Heart left ventricle (tissue), 16 donors: Measurements from ENCODE around the gene CA5B. TPM values are rescaled to one million over a fixed set of nuclear protein-coding genes. Genes with fewer than 3 reads are reported as not detected.
A peak's percentile ranks its signal among the peaks of the same experiment; 100 is the strongest.

Experiments
- ATAC-seq, 4 donors: fragments of 200-7000 bp; cut with Tn5 transposase; one replicate each; pipeline ENCODE4 v1.9.1; 2020 to 2022; ENCODE audit warnings: moderate library complexity in 4 of 4, mild to moderate bottlenecking in 3 of 4, moderate number of reproducible peaks in 1 of 4
- DNase-seq, 5 donors: peaks; one replicate each; pipeline ENCODE4 v3.0.0-alpha.2; 2020
- H3K27ac ChIP-seq, 12 donors: fragments of 200-600 bp; sonication (generic) in 4 of 12; one replicate each; pipeline versions ENCODE4 v1.5.0 to v1.8.0; 2016 to 2022; ENCODE audit warnings: mild to moderate bottlenecking in 2 of 12
- H3K27me3 ChIP-seq, 9 donors: fragments of 200-600 bp; sonication (generic) in 2 of 9; one replicate each; pipeline versions ENCODE4 v1.5.1 to v1.8.0; 2016 to 2022; ENCODE audit warnings: mild to moderate bottlenecking in 3 of 9
- H3K36me3 ChIP-seq, 9 donors: fragments of 200-600 bp; sonication (generic) in 2 of 9; one replicate each; pipeline versions ENCODE4 v1.5.0 to v1.8.0; 2018 to 2022; ENCODE audit warnings: mild to moderate bottlenecking in 2 of 9
- H3K4me1 ChIP-seq, 12 donors: fragments of 200-600 bp; sonication (generic) in 4 of 12; one replicate each; pipeline versions ENCODE4 v1.5.0 to v1.8.0; 2016 to 2022; ENCODE audit warnings: mild to moderate bottlenecking in 3 of 12
- H3K4me3 ChIP-seq, 12 donors: fragments of 200-600 bp; sonication (generic) in 4 of 12; one replicate each; pipeline versions ENCODE4 v1.5.0 to v1.8.0; 2017 to 2022; ENCODE audit warnings: mild to moderate bottlenecking in 9 of 12, moderate library complexity in 4 of 12
- H3K9me3 ChIP-seq, 12 donors: fragments of 200-600 bp; sonication (generic) in 4 of 12; one replicate each; pipeline versions ENCODE4 v1.5.0 to v1.8.0; 2016 to 2022; ENCODE audit warnings: mild to moderate bottlenecking in 1 of 12
- POLR2A ChIP-seq, 2 donors: fragments of 450-650 bp; IDR thresholded peaks; one replicate each; pipeline ENCODE4 v1.6.1; 2017; ENCODE audit warnings: antibody characterized with exemption in 2 of 2, mild to moderate bottlenecking in 2 of 2, moderate library complexity in 2 of 2
- whole genome bisulfite sequencing, 4 donors: extraction: QIAGEN DNeasy Blood & Tissue Kit in 2 of 4; methylation state at CpG; one replicate each; pipeline versions ENCODE4 v1.1.5 to v1.1.7; 2013 to 2018; 5-methylcytosine and 5-hydroxymethylcytosine counted together
- intact Hi-C, 10 donors: fragments of 100-400 bp; cut with DNase I; formaldehyde crosslinking; loops; one replicate each; pipeline versions ENCODE4 v1.11.1 to v1.14.2; 2022
- polyA plus RNA-seq, 2 donors: library from polyadenylated mRNA; stranded (reverse); fragments of 200-250 nt; gene quantifications; one replicate each; pipeline ENCODE4 v1.2.3, GENCODE V29; 2013
- total RNA-seq, 9 donors: library from RNA; depleted of rRNA in 2 of 9; stranded (reverse); fragments of >200 nt in 2 of 9; fragmentation: NEBNext Ultra II Directional in 3 of 9; extraction: Animal tissue kit (Norgen Biotek cat#: 25700) in 3 of 9; gene quantifications; one replicate each; pipeline versions ENCODE4 v1.1.0 to v1.2.4, GENCODE V29; 2016 to 2023
- TF ChIP-seq, protein P1 (sequence below), 12 donors: fragments of 200-600 bp; sonication (generic) in 4 of 12; IDR thresholded peaks; one replicate each; pipeline versions ENCODE4 v1.5.0 to v1.8.0; 2018 to 2022; ENCODE audit warnings: antibody characterized with exemption in 12 of 12, mild to moderate bottlenecking in 5 of 12
- donor health status: ischemic (EF 13 %, LVEDD 7.1; RV severe dilation, severe dysfunction).
- donor health status: healthy with polysubstance abuse.
- donor health status: DM: no; HTN: yes; CAD: no.
- donor health status: DM: no; HTN: no; CAD: no.
- donor health status: ischemic (EF 25% LVEDD 6.9; RV normal size, moderate dysfunction).
- donor health status: ischemic (EF 25% LVEDD 5.7; RV mildly dilated, moderate dysfunction).
- donor health status: healthy.
- donor health status: DM: yes; HTN: yes; CAD: no.
- donor health status: ischemic (EF 35%, LVEDD 5.7; RV mildly dilated, moderate dysfunction).
- donor health status: nonischemic (EF 11% LVEDD 7.7; RV severe dilation, severe dysfunction).
- donor health status: DM: yes; HTN: yes; CAD: no.
- donor health status: PGD.
- donor health status: ischemic (EF 29% LVEDD 5.4; RV normal size, mild dysfunction).
- donor health status: nonischemic (EF 23%, LVEDD 6.1; RV moderate dilation, normal function).

The CA5B gene
- total and polyA plus RNA-seq, 11 donors: 0.50 to 9.9 (median 3.8) TPM

DNA sequence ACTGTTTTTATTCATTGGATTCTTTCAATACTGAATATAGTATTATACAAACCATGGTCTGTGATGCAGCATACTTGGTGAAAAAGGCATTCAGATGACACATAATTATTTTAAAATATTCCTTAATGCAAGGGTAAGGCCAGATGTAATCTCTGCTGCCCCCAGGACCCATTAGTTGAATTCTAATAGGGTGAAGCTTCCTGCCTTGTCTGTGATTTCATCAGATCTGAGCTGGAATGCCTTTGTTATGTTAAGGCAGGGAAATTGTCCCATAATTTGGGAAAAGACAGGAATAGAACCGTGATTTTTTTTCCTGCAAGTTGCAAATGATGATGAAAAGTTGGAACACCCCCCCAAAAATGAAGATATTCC, 78.4 kb downstream of the CA5B start:
- H3K9me3 ChIP-seq: no peaks in the 10 kb centered on the region
- WGBS, 4 donors: 57 to 70% (median 63%) methylated on average over 1 of the region's 1 CpG
- H3K36me3 ChIP-seq: peaks cover 0 to 100% (median 76%) of the 10 kb centered on the region in 9 donors
- no peak for ATAC-seq
- H3K27me3 ChIP-seq: no peaks in the 10 kb centered on the region
- H3K4me3 ChIP-seq: no peak overlapping the region
- intact Hi-C loops: no loop called here
- no peak for DNase-seq
- no peak for TF ChIP-seq POLR2A (IDR thresholded peaks at IDR 0.05)
- TF ChIP-seq, protein P1, sequence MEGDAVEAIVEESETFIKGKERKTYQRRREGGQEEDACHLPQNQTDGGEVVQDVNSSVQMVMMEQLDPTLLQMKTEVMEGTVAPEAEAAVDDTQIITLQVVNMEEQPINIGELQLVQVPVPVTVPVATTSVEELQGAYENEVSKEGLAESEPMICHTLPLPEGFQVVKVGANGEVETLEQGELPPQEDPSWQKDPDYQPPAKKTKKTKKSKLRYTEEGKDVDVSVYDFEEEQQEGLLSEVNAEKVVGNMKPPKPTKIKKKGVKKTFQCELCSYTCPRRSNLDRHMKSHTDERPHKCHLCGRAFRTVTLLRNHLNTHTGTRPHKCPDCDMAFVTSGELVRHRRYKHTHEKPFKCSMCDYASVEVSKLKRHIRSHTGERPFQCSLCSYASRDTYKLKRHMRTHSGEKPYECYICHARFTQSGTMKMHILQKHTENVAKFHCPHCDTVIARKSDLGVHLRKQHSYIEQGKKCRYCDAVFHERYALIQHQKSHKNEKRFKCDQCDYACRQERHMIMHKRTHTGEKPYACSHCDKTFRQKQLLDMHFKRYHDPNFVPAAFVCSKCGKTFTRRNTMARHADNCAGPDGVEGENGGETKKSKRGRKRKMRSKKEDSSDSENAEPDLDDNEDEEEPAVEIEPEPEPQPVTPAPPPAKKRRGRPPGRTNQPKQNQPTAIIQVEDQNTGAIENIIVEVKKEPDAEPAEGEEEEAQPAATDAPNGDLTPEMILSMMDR (IDR thresholded peaks at IDR 0.05): no peak
- peak overlapping the region in 1 of 12 donors; percentile 5 for H3K27ac ChIP-seq
- H3K4me1 ChIP-seq: peaks cover 0 to 16% (median 0%) of the 10 kb centered on the region in 12 donors

DNA sequence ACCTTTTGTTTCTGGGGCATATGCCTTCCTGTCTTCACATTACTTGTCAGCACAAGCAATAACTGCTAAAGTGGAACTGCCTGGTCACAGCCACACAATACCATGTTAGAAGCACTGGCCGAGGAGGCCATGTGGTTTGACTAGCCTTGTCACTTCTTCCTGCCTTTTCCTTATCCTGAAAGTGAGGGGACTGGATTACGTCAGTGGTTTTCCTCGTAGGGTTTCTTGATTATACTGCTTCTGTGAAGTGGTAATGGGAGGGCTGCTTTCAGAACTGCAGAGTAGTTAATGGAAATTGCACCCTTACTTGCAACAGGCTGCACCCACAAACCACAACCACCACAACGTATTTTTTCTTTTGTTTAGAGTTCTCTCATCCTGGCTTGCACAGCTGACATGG, 78.8 kb downstream of the CA5B start:
- no peak for TF ChIP-seq POLR2A (IDR thresholded peaks at IDR 0.05)
- TF ChIP-seq, protein P1 (IDR thresholded peaks at IDR 0.05): no peak
- Histone ChIP-seq H3K4me3 (no peak overlapping the region), H3K27ac (peak overlapping the region in 1 of 12 donors; percentile 5), H3K9me3 (no peaks in the 10 kb centered on the region), H3K27me3 (no peaks in the 10 kb centered on the region), H3K36me3 (peaks cover 0 to 100% (median 72%) of the 10 kb centered on the region in 9 donors), H3K4me1 (peaks cover 0 to 16% (median 0%) of the 10 kb centered on the region in 12 donors)
- no peak for DNase-seq
- 27 to 69% (median 52%) methylated on average over 4 of the region's 4 CpGs for WGBS, 4 donors
- peak in 1 of 4 donors; percentile 37 for ATAC-seq
- intact Hi-C loops: no loop called here

DNA sequence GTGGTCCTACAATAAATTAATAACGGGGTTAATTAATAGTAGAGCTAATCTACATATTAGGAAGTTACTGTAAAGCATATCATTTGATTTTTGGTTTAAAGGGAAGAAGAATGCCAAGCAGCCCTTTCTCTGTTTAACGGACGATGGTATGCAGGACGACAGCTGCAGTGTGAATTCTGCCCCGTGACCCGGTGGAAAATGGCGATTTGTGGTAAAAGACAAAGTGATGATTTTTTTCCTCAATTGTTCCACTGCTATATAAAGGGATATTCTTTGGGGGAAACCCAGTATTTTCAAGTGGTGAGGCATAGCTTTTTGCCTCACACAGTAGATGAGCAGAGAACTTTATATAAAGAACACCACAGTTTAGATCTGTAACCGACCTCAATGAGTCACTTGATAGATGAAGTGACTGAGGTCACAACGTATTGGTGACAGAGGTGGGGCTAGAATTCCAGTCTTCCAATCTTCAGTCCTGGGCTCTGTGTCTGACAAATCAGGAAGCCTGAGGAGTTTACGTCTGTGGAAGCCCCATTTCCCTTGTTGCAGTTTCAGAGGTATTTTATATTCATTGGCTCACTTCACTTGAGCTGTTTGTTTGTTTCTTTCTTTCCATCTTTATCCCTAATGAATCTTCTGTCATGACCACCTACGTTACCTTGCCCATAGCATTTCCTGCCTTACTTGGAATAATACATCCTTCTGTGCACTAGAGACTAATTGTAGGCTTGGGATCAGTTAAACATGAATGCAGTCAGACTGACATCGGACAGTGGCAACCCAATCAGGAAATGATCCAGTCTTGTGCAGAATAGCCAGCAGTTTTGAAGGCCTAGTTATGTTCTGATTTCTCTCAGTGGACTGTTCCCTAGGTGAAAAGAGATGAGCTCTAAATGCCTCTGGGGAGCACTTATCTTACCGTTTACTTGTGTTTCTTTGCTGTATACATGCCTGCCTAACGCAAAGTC, 82.3 kb downstream of the CA5B start:
- WGBS, 4 donors: 79 to 82% (median 80%) methylated on average over 14 of the region's 14 CpGs
- peaks cover 0 to 95% (median 60%) of the 10 kb centered on the region in 9 donors for H3K36me3 ChIP-seq

DNA sequence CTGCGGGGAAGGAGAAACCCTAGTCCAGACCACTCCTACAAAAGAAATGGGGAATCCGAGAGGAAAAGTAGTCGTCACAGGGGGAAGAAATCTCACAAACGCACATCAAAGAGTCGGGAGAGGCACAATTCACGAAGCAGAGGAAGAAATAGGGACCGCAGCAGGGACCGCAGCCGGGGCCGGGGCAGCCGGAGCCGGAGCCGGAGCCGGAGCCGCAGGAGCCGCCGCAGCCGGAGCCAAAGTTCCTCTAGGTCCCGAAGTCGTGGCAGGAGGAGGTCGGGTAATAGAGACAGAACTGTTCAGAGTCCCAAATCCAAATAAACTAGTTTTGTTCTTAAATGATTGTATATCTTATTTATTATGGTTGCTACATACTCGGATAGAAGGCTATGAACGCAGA, 84.9 kb downstream of the CA5B start:
- ATAC-seq (no peak), DNase-seq (no peak)
- H3K4me1 ChIP-seq: no peaks in the 10 kb centered on the region
- H3K27me3 ChIP-seq: no peaks in the 10 kb centered on the region
- intact Hi-C loops: no loop called here
- H3K36me3 ChIP-seq: peaks cover 0 to 96% (median 59%) of the 10 kb centered on the region in 9 donors
- no peaks in the 10 kb centered on the region for H3K9me3 ChIP-seq
- no peak for TF ChIP-seq POLR2A (IDR thresholded peaks at IDR 0.05)
- TF ChIP-seq, protein P1 (IDR thresholded peaks at IDR 0.05): no peak
- 95 to 97% (median 95%) methylated on average over 23 of the region's 23 CpGs for WGBS, 4 donors
- H3K27ac ChIP-seq: no peak overlapping the region
- H3K4me3 ChIP-seq: no peak overlapping the region

More for the DNA sequence above, 82.3 kb downstream of the CA5B start:
- H3K27ac ChIP-seq: no peak overlapping the region
- ATAC-seq (no peak), DNase-seq (no peak)
- no peak for TF ChIP-seq POLR2A (IDR thresholded peaks at IDR 0.05)
- TF ChIP-seq, protein P1 (IDR thresholded peaks at IDR 0.05): no peak
- H3K4me1 ChIP-seq: peaks cover 0 to 16% (median 0%) of the 10 kb centered on the region in 12 donors
- H3K9me3 ChIP-seq: no peaks in the 10 kb centered on the region
- intact Hi-C loops: no loop called here
- no peak overlapping the region for H3K4me3 ChIP-seq
- no peaks in the 10 kb centered on the region for H3K27me3 ChIP-seq
